IPS-15b (cell line): ENCODE results near the gene MRPL43.

Experiments
- H3K27me3 ChIP-seq: one replicate; pipeline ENCODE4 v1.6.1; 2013; ENCODE audit warnings: low read length; ENCODE audit not compliant: control insufficient read depth, insufficient read depth
- H3K36me3 ChIP-seq: one replicate; pipeline ENCODE4 v1.6.1; 2013; ENCODE audit warnings: low read length; ENCODE audit not compliant: control insufficient read depth, insufficient read depth
- H3K4me1 ChIP-seq: one replicate; pipeline ENCODE4 v1.6.1; 2013; ENCODE audit warnings: mild to moderate bottlenecking, low read length; ENCODE audit not compliant: control insufficient read depth, insufficient read depth
- H3K4me3 ChIP-seq: one replicate; pipeline ENCODE4 v1.5.1; 2013; ENCODE audit warnings: low read depth, low read length
- H3K9ac ChIP-seq: one replicate; pipeline ENCODE4 v1.6.1; 2013; ENCODE audit warnings: low read depth, mild to moderate bottlenecking, low read length
- H3K9me3 ChIP-seq: one replicate; pipeline ENCODE4 v1.6.1; 2013; ENCODE audit warnings: mild to moderate bottlenecking, low read length; ENCODE audit not compliant: control insufficient read depth, insufficient read depth

The MRPL43 gene

GRCh38 chr10:101007099-101007711 lies 19.9 kb upstream of the MRPL43 start:
- H3K36me3 ChIP-seq, result peaks cover 20% of the 10 kb centered on the region
- no peak overlapping the region for H3K9ac ChIP-seq
- no peaks in the 10 kb centered on the region for H3K9me3 ChIP-seq
- no peaks in the 10 kb centered on the region for H3K4me1 ChIP-seq
- H3K4me3 ChIP-seq, result no peak overlapping the region
- no peaks in the 10 kb centered on the region for H3K27me3 ChIP-seq

GRCh38 chr10:101006593-101007098 lies 19.3 kb upstream of the MRPL43 start:
- H3K4me3 ChIP-seq, result no peak overlapping the region
- H3K9ac ChIP-seq, result no peak overlapping the region
- H3K36me3 ChIP-seq, result peaks cover 20% of the 10 kb centered on the region
- no peaks in the 10 kb centered on the region for H3K27me3 ChIP-seq
- H3K9me3 ChIP-seq, result no peaks in the 10 kb centered on the region
- H3K4me1 ChIP-seq, result no peaks in the 10 kb centered on the region

GRCh38 chr10:101005869-101006567 lies 18.7 kb upstream of the MRPL43 start:
- H3K4me1 ChIP-seq, result no peaks in the 10 kb centered on the region
- H3K27me3 ChIP-seq, result no peaks in the 10 kb centered on the region
- H3K4me3 ChIP-seq, result no peak overlapping the region
- H3K36me3 ChIP-seq, result peaks cover 20% of the 10 kb centered on the region
- no peaks in the 10 kb centered on the region for H3K9me3 ChIP-seq
- H3K9ac ChIP-seq, result no peak overlapping the region

- Histone ChIP-seq H3K4me1 (no peaks in the 10 kb centered on the region), H3K9ac (no peak overlapping the region), H3K4me3 (no peak overlapping the region), H3K36me3 (peaks cover 20% of the 10 kb centered on the region), H3K27me3 (no peaks in the 10 kb centered on the region), H3K9me3 (no peaks in the 10 kb centered on the region)
Measured at GRCh38 chr10:101005361-101005760, 18.1 kb upstream of the MRPL43 start.

- no peaks in the 10 kb centered on the region for H3K9me3 ChIP-seq
- no peak overlapping the region for H3K4me3 ChIP-seq
- no peak overlapping the region for H3K9ac ChIP-seq
- peaks cover 1% of the 10 kb centered on the region for H3K4me1 ChIP-seq
- H3K27me3 ChIP-seq, result no peaks in the 10 kb centered on the region
- H3K36me3 ChIP-seq, result peaks cover 20% of the 10 kb centered on the region
Measured at GRCh38 chr10:101003639-101004206, 16.4 kb upstream of the MRPL43 start.

- H3K36me3 ChIP-seq, result peaks cover 20% of the 10 kb centered on the region
- no peaks in the 10 kb centered on the region for H3K27me3 ChIP-seq
- H3K4me3 ChIP-seq, result no peak overlapping the region
- H3K9me3 ChIP-seq, result no peaks in the 10 kb centered on the region
- peaks cover 4% of the 10 kb centered on the region for H3K4me1 ChIP-seq
- no peak overlapping the region for H3K9ac ChIP-seq
Measured at GRCh38 chr10:101002456-101002855, 15.2 kb upstream of the MRPL43 start.

- H3K4me1 ChIP-seq, result peaks cover 5% of the 10 kb centered on the region
- H3K9ac ChIP-seq, result no peak overlapping the region
- no peak overlapping the region for H3K4me3 ChIP-seq
- no peaks in the 10 kb centered on the region for H3K9me3 ChIP-seq
- H3K27me3 ChIP-seq, result no peaks in the 10 kb centered on the region
- peaks cover 16% of the 10 kb centered on the region for H3K36me3 ChIP-seq
Measured at GRCh38 chr10:101001659-101002035, 14.3 kb upstream of the MRPL43 start.

- H3K9me3 ChIP-seq, result no peaks in the 10 kb centered on the region
- H3K4me1 ChIP-seq, result peaks cover 10% of the 10 kb centered on the region
- H3K36me3 ChIP-seq, result peaks cover 11% of the 10 kb centered on the region
- H3K9ac ChIP-seq, result no peak overlapping the region
- H3K4me3 ChIP-seq, result peak overlapping the region; percentile 73
- H3K27me3 ChIP-seq, result no peaks in the 10 kb centered on the region
Measured at GRCh38 chr10:101000915-101001658, 13.8 kb upstream of the MRPL43 start.

- Histone ChIP-seq H3K4me3 (peak overlapping the region; percentile 73), H3K36me3 (peaks cover 7% of the 10 kb centered on the region), H3K4me1 (peaks cover 10% of the 10 kb centered on the region), H3K9me3 (no peaks in the 10 kb centered on the region), H3K9ac (peak overlapping the region; percentile 70), H3K27me3 (no peaks in the 10 kb centered on the region)
Measured at GRCh38 chr10:101000127-101000914, 13.0 kb upstream of the MRPL43 start.

- H3K4me3 ChIP-seq, result peak within 1 kb of the TSS; percentile 79
- H3K27me3 ChIP-seq, result no peaks in the 10 kb centered on the region
- peaks cover 10% of the 10 kb centered on the region for H3K4me1 ChIP-seq
- no peaks in the 10 kb centered on the region for H3K9me3 ChIP-seq
- H3K9ac ChIP-seq, result peak within 1 kb of the TSS; percentile 83
- H3K36me3 ChIP-seq, result peaks cover 6% of the 10 kb centered on the region
Measured at GRCh38 chr10:100999742-101000126, 12.4 kb upstream of the MRPL43 start, which contains the start of gene LZTS2. Gene LZTS2 (plus strand): TSS chr10:100999808. CDS start chr10:101002539, 2,731 bp downstream.
